Sciatic nerve (tissue), 2 donors: ENCODE measurements around the gene SCG5. TPM values are rescaled to one million over a fixed set of nuclear protein-coding genes. Genes with fewer than 3 reads are reported as not detected.

ENCODE experiments used
- ATAC-seq: fragments of 200-7000 bp; cut with Tn5 transposase; one replicate; pipeline ENCODE4 v1.9.1; 2020; ENCODE audit warnings: mild to moderate bottlenecking, moderate library complexity
- DNase-seq: peaks from one replicate; pipeline ENCODE4 v3.0.0-alpha.2; 2020; ENCODE audit warnings: low spot score
- intact Hi-C: fragments of 100-400 bp; cut with DNase I; formaldehyde crosslinking; loops from one replicate; pipeline ENCODE4 v1.14.2; 2022
- total RNA-seq: library from RNA; stranded (reverse); fragmentation: NEBNext Ultra II Directional; extraction: Animal tissue kit (Norgen Biotek cat#: 25700); gene quantifications from one replicate; pipeline ENCODE4 v1.2.1, GENCODE V29; 2021
- donor health status: DM: no; HTN: no; CAD: no.
- donor health status: DM: no; HTN: no; CAD: no.

The SCG5 gene
- total RNA-seq, 1 donor from 2014 or later, result 2.5 TPM

DNA sequence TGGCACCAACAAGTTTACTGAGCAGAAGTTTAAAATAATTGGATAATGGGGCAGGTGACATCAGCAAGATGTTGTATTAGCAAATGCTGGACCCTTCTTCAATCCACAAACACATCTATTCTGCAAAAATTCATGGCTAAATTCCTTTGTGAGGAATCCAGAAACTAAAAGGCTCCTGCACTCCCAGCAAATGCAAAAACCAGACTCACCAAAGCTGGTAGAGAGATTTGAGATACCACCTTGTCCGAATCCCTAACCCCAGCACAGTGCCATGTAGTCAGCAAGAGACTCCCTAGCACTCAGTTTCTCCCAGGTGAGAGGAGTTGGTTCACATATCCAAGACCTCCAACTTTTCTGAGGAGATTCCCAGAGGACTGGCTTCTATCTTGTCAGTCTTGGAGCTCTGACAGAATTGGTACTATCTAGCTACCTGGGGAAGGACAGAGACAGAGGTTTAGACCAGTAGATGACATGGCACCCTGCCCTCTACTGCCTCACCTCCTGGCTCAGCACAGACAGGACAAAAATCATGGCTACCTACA, 98.1 kb downstream of the SCG5 start:
- no peak for ATAC-seq

DNA sequence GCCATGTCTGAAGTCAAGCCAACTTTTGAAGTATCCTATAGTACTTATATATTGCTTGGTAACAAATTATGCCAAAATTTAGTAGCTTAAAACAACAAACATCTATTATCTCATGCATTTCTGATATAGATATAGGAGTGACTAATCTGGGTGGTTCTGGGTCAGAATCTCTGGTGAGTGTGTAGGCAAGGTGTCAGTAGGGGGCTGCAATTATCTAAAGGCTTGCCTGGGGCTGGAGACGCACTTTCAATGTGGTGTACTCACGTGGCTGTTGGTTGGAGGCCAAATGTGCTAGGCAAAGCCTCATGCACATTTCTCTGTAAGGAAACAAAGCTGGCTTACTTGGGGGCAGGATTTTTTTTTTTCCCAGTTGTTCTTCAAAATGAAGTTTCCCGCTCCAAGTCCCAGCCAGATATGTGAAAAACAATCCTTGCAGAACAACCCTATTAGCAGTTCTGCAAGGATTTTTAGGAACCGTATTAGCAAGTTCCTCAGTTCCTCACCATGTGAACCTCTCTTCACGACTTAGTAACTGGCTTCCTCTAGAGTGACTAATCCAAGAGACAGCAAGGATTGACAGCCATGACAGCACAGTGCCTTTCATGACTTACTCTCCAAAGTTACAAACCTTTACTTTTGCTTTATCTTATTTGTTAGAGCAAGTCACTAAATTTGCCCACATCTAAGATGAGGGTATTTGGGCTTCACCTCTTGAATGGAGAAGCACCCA, 102.1 kb downstream of the SCG5 start:
- DNase-seq (no peak), ATAC-seq (no peak)
- intact Hi-C loops, result no loop called here

More for the DNA sequence above, 98.1 kb downstream of the SCG5 start:
- intact Hi-C loops, result no loop called here
- no peak for DNase-seq

DNA sequence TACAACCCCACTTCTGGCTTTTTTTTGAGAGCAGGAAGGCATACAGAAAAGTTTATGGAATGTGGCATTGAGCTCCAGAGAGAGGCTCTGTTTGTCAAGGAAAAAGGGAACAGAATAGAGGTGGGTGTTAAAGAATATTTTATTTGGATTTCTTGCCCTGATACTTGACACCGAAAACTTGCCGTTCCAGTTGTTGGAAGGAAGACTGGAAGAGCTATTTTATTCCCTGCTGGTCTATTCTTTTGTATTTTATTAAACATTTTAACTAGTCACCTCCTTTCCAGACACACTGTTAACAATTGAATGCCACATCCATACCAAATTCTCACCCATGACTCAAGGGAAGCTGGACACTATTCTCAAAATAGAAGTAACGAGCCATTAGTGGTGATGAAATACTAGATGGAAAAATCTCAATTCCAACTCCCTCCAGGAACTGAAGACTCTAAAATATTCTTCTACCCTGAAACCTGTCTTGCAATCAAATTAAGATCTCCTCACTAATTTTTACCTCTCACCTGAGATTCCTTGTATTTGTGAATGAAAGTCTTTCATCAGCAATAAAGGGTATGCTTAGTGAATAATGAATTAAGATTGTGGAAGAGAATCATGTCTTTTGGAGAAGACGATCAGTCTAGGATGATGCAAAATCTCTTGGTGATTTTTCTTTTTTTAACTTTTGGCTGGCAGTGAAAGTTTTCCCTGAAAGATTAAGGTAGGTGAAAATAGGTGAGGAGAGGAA, 104.8 kb downstream of the SCG5 start:
- intact Hi-C loops, result no loop called here
- DNase-seq (no peak), ATAC-seq (no peak)

Other genes with a start within 250 kb of the SCG5 start
- 6.2 TPM for gene GOLGA8K, start 238.4 kb upstream of the SCG5 start, total RNA-seq
- gene GOLGA8O, start 186.1 kb upstream of the SCG5 start, total RNA-seq, result 9.9 TPM
- 35.0 TPM for gene GOLGA8N, start 48.3 kb upstream of the SCG5 start, total RNA-seq
- gene ARHGAP11A, start 26.2 kb upstream of the SCG5 start, total RNA-seq, result 2.5 TPM
- gene GREM1, start 76.3 kb downstream of the SCG5 start, total RNA-seq, result 4.6 TPM